Sigmoid colon (tissue), 4 donors: ENCODE data around the gene CACNA1E.

Experiments
- EP300 ChIP-seq, 4 donors: sonication (generic); formaldehyde crosslinking; IDR thresholded peaks; one replicate each; pipeline ENCODE4 v1.6.1; 2017; ENCODE audit warnings: antibody characterized with exemption in 4 of 4
- POLR2A ChIP-seq, 2 donors: fragments of 450-650 bp; IDR thresholded peaks; one replicate each; pipeline ENCODE4 v1.6.1; 2016; ENCODE audit warnings: antibody characterized with exemption in 2 of 2, mild to moderate bottlenecking in 2 of 2, moderate library complexity in 2 of 2
- POLR2AphosphoS5 ChIP-seq, 4 donors: sonication (generic); formaldehyde crosslinking; IDR thresholded peaks; one replicate each; pipeline ENCODE4 v1.6.1; 2017; ENCODE audit warnings: antibody characterized with exemption in 4 of 4
- TF ChIP-seq, protein P1 (sequence below), 4 experiments: fragments of 450-650 bp in 3 of 4; fragments of 200-600 bp in 1 of 4; IDR thresholded peaks; one replicate each; pipeline ENCODE4 v1.5.1; 2016 to 2019; ENCODE audit warnings: antibody characterized with exemption in 4 of 4, mild to moderate bottlenecking in 3 of 4, moderate library complexity in 2 of 4

DNA sequence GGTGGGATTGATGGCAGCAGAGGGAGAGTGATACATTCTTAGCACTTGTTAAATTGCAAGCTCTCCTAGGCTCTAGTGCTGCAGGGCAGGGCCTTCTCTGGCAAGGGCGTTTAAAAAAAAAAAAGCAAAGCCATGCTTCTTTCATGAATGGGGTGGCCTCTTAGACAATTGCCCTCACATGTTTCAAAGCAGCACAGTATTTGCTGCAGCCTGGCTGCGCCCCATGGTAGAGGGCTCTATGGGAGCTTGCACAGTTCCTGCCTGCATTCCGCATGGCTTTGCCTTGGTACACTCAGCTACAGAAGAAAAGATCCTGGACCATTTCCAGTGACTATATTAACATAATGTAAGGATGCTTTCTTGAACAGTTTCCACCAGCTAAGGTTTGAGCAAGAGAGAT is 311.0 kb downstream of the CACNA1E start:
- TF ChIP-seq, protein P1, sequence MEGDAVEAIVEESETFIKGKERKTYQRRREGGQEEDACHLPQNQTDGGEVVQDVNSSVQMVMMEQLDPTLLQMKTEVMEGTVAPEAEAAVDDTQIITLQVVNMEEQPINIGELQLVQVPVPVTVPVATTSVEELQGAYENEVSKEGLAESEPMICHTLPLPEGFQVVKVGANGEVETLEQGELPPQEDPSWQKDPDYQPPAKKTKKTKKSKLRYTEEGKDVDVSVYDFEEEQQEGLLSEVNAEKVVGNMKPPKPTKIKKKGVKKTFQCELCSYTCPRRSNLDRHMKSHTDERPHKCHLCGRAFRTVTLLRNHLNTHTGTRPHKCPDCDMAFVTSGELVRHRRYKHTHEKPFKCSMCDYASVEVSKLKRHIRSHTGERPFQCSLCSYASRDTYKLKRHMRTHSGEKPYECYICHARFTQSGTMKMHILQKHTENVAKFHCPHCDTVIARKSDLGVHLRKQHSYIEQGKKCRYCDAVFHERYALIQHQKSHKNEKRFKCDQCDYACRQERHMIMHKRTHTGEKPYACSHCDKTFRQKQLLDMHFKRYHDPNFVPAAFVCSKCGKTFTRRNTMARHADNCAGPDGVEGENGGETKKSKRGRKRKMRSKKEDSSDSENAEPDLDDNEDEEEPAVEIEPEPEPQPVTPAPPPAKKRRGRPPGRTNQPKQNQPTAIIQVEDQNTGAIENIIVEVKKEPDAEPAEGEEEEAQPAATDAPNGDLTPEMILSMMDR (IDR thresholded peaks at IDR 0.05): no peak
- TF ChIP-seq POLR2A (IDR thresholded peaks at IDR 0.05) (no peak), EP300 (IDR thresholded peaks at IDR 0.05) (no peak), POLR2AphosphoS5 (IDR thresholded peaks at IDR 0.05) (no peak)
